HCT116 (cell line): Measurements from ENCODE around the gene CERS3.

Experiments
- EGR1 ChIP-seq: IDR thresholded peaks from 2 replicates; pipeline ENCODE4 v1.6.1; 2012; ENCODE audit warnings: low read depth
- EZH2 ChIP-seq: fragments of 200-600 bp; sonication (generic); IDR thresholded peaks from 2 replicates; pipeline ENCODE4 v1.6.1; 2017; ENCODE audit warnings: antibody characterized with exemption, mixed run types
- FOSL1 ChIP-seq: IDR thresholded peaks from 2 replicates; pipeline ENCODE4 v1.6.1; 2012; ENCODE audit warnings: low read depth
- MAX ChIP-seq: IDR thresholded peaks from 2 replicates; pipeline ENCODE4 v1.6.1; 2012
- POLR2A ChIP-seq: IDR thresholded peaks from 2 replicates; pipeline ENCODE4 v1.7.0; 2011; ENCODE audit warnings: borderline replicate concordance; ENCODE audit not compliant: insufficient read depth, insufficient read length; ENCODE audit errors: extremely low read depth
- POLR2AphosphoS5 ChIP-seq: IDR thresholded peaks from 2 replicates; pipeline ENCODE4 v1.6.1; 2011; ENCODE audit warnings: mild to moderate bottlenecking, low read depth, low read length, moderate library complexity
- RAD21 ChIP-seq: IDR thresholded peaks from 2 replicates; pipeline ENCODE4 v1.6.1; 2012; ENCODE audit warnings: low read depth, mild to moderate bottlenecking
- REST ChIP-seq: IDR thresholded peaks from 2 replicates; pipeline ENCODE4 v1.6.1; 2012; ENCODE audit warnings: low read depth
- SP1 ChIP-seq: IDR thresholded peaks from 2 replicates; pipeline ENCODE4 v1.6.1; 2012; ENCODE audit warnings: low read depth
- TCF7L2 ChIP-seq: IDR thresholded peaks from 2 replicates; pipeline ENCODE4 v1.7.0; 2011; ENCODE audit warnings: borderline replicate concordance, inconsistent platforms; ENCODE audit not compliant: insufficient read depth, insufficient read length; ENCODE audit errors: extremely low read depth
- YY1 ChIP-seq: IDR thresholded peaks from 2 replicates; pipeline ENCODE4 v1.6.1; 2011; ENCODE audit warnings: low read length, low read depth, moderate library complexity, mild to moderate bottlenecking; ENCODE audit not compliant: insufficient replicate concordance; ENCODE audit errors: extremely low read depth
- TF ChIP-seq, protein P1 (sequence below), 3 experiments: fragments of 200-600 bp in 1 of 3; sonication (generic) in 1 of 3; IDR thresholded peaks in 2 of 3; conservative IDR thresholded peaks in 1 of 3; 2 replicates each; pipeline ENCODE4 v1.5.1; 2012 to 2017; ENCODE audit warnings: low read depth in 2 of 3, low read length in 2 of 3, antibody characterized with exemption in 1 of 3, borderline replicate concordance in 1 of 3, control low read depth in 1 of 3, mild to moderate bottlenecking in 1 of 3, mixed read lengths in 1 of 3, mixed run types in 1 of 3, moderate library complexity in 1 of 3; ENCODE audit not compliant: insufficient read depth in 1 of 3
- TF ChIP-seq, protein P2 (sequence below): IDR thresholded peaks from 2 replicates; pipeline ENCODE4 v1.6.1; 2012

DNA sequence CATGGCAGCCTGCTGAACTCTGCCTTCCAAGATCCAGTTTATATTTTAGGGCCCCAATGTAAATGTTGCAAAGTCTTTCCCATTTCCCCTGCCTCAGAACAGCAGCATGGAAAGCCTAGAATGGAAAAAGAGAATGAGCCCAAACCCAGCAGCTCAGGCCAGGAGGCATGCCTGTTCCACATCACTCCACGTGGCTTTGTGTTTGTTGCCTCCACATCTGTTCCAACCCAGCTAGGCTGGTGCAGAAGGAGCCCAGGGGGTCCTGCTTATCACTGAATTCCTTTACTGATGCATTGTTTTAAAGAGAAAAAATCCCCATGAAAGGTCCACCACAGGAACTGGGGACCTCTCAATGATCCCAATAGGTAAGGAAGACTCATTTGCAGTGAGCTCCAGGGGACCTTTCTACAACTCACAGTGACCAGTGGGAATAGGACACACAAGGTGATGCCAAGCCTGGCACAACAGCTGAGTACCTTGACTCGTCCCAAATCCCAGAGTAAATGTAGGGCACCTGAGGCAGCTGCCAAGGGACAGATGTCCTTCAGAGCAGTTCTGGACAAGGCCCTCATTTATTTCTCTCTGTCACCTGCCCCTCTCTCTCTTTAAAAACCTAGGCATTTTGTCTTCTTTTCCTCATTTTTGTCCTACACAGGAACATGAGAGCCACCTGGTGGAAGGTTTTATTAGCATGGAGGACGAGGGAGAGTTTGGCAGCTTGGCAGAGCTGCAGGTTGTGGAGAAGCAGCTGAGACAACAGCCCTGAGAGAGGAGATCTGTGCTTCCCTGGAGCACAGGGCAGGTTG is 145.2 kb downstream of the CERS3 start:
- TF ChIP-seq TCF7L2 (no peak), POLR2A (no peak), EZH2 (no peak), EGR1 (no peak), SP1 (no peak), MAX (no peak), FOSL1 (no peak), YY1 (no peak), RAD21 (peak; percentile 67), POLR2AphosphoS5 (no peak), REST (no peak)
- TF ChIP-seq, protein P1, sequence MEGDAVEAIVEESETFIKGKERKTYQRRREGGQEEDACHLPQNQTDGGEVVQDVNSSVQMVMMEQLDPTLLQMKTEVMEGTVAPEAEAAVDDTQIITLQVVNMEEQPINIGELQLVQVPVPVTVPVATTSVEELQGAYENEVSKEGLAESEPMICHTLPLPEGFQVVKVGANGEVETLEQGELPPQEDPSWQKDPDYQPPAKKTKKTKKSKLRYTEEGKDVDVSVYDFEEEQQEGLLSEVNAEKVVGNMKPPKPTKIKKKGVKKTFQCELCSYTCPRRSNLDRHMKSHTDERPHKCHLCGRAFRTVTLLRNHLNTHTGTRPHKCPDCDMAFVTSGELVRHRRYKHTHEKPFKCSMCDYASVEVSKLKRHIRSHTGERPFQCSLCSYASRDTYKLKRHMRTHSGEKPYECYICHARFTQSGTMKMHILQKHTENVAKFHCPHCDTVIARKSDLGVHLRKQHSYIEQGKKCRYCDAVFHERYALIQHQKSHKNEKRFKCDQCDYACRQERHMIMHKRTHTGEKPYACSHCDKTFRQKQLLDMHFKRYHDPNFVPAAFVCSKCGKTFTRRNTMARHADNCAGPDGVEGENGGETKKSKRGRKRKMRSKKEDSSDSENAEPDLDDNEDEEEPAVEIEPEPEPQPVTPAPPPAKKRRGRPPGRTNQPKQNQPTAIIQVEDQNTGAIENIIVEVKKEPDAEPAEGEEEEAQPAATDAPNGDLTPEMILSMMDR (IDR thresholded peaks at IDR 0.05 in 2 of 3, conservative IDR thresholded peaks at IDR 0.05 in 1 of 3; ENCODE audit: borderline replicate concordance in 1 of 3, insufficient read depth in 1 of 3, low read depth in 2 of 3, low read length in 2 of 3) = peak; percentile 49 to 62 (median 54)
- TF ChIP-seq, protein P2, sequence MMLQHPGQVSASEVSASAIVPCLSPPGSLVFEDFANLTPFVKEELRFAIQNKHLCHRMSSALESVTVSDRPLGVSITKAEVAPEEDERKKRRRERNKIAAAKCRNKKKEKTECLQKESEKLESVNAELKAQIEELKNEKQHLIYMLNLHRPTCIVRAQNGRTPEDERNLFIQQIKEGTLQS = no peak
